Pulmonary artery endothelial cell (primary cell): Measurements from ENCODE around the gene TAP2. TPM values are rescaled to one million over a fixed set of nuclear protein-coding genes. Genes with fewer than 3 reads are reported as not detected.

Experiments used
- DNase-seq: peaks from one replicate; pipeline ENCODE4 v3.0.0-alpha.2; 2011; ENCODE audit warnings: low read depth, low spot score
- total RNA-seq: library from RNA; depleted of rRNA; stranded (reverse); fragments of >200 nt; gene quantifications from 2 replicates; pipeline ENCODE4 v1.2.3, GENCODE V29; 2014

Gene TAP2
- total RNA-seq, 1 donor from 2014 or later: 35.9 TPM

GRCh38 chr6:32792901-32793435, 45.6 kb downstream of the TAP2 start:
- DNase-seq: no peak

- no peak for DNase-seq
Observed at GRCh38 chr6:32790306-32790705, 48.2 kb downstream of the TAP2 start.

Other genes with a start within 250 kb of the TAP2 start
- not detected in 2 replicates for gene HLA-DRB1, start 248.9 kb downstream of the TAP2 start, total RNA-seq
- not detected in 2 replicates for gene HLA-DQA1, start 201.3 kb downstream of the TAP2 start, total RNA-seq
- not detected in 2 replicates for gene HLA-DQB1, start 172.1 kb downstream of the TAP2 start, total RNA-seq
- not detected in 2 replicates for gene HLA-DQA2, start 97.3 kb downstream of the TAP2 start, total RNA-seq
- gene HLA-DQB2, start 75.2 kb downstream of the TAP2 start, total RNA-seq: not detected in 2 replicates
- gene HLA-DOB, start 21.7 kb downstream of the TAP2 start, total RNA-seq: 0.49 TPM in 1 of 2 replicates, not detected in the other
- gene PSMB8, start 5.3 kb upstream of the TAP2 start, total RNA-seq: 83.1 and 93.6 TPM in 2 replicates
- gene TAP1, start 15.0 kb upstream of the TAP2 start, total RNA-seq: 43.2 and 70.8 TPM in 2 replicates
- gene PSMB9, start 15.5 kb upstream of the TAP2 start, total RNA-seq: 28.0 and 53.5 TPM in 2 replicates
- gene HLA-DMB, start 102.3 kb upstream of the TAP2 start, total RNA-seq: 0.07 TPM in 1 of 2 replicates, not detected in the other
- 0.26 and 0.46 TPM in 2 replicates for gene HLA-DMA, start 114.4 kb upstream of the TAP2 start, total RNA-seq
- gene BRD2, start 129.9 kb upstream of the TAP2 start, total RNA-seq: 52.1 and 77.0 TPM in 2 replicates
- gene HLA-DOA, start 170.9 kb upstream of the TAP2 start, total RNA-seq: not detected in 2 replicates
- gene HLA-DPA1, start 234.9 kb upstream of the TAP2 start, total RNA-seq: 1.4 TPM in 1 of 2 replicates, not detected in the other
- gene HLA-DPB1, start 237.3 kb upstream of the TAP2 start, total RNA-seq: 0.46 and 10.3 TPM in 2 replicates